Measurements from ENCODE around the gene ACAA2.

Gene ACAA2

GRCh38 chr18:49734836-49735235 lies 78.5 kb downstream of the ACAA2 start:
- no peak for DNase-seq

GRCh38 chr18:49733896-49734585 lies 79.3 kb downstream of the ACAA2 start:
- DNase-seq = no peak

- no peak for DNase-seq
Observed at GRCh38 chr18:49733321-49733720, 80.0 kb downstream of the ACAA2 start.

Measured in stimulated activated CD4-positive, alpha-beta T cell treated with anti-CD3 and anti-CD28 coated beads, Interleukin-4, amount 100 ng/mL, for 4 hours (primary cell).